HepG2 (cell line): ENCODE data around the gene GPR107. TPM values are rescaled to one million over a fixed set of nuclear protein-coding genes. Genes with fewer than 3 reads are reported as not detected.

ENCODE experiments used
- ATAC-seq: fragments of 200-7000 bp; cut with Tn5 transposase; 3 replicates; pipeline ENCODE4 v1.9.1; 2020; ENCODE audit warnings: mild to moderate bottlenecking, moderate library complexity
- BruUV-seq: library from RNA; stranded (reverse); fragments of 400-500 nt; replicated peaks from 2 replicates; lab custom pipeline; 2021; lab: Mats Ljungman, UMichigan
- CTCF ChIA-PET: fragments of 300-600 bp; formaldehyde crosslinking; extraction: SDS; loops from one replicate; lab custom pipeline; 2021; ENCODE audit warnings: low total read pairs, inconsistent platforms, low intra/inter-chr PET ratio; lab: Yijun Ruan, JAX
- POLR2A ChIA-PET: fragments of 350-600 bp; sonication (Branson Sonifier 250); formaldehyde crosslinking; loops from one replicate; lab custom pipeline; 2020; ENCODE audit warnings: antibody characterized with exemption, inconsistent platforms; lab: Yijun Ruan, JAX
- DNase-seq: peaks from one replicate; pipeline ENCODE4 v3.0.0-alpha.2; 2015; ENCODE audit warnings: low spot score
- FAIRE-seq: peaks from 3 replicates; lab custom pipeline; 2011; peaks lifted over from hg19 to GRCh38; lab: Jason Lieb, UNC
- H2AFZ ChIP-seq: one replicate; pipeline ENCODE4 v1.6.1; 2011; ENCODE audit warnings: low read length, inconsistent platforms
- H3K27ac ChIP-seq: fragments of 300-600 bp; 3 replicates; pipeline ENCODE4 v1.8.0; 2011; ENCODE audit warnings: mixed run types, mild to moderate bottlenecking, mixed read lengths, low read length, inconsistent platforms; ENCODE audit not compliant: insufficient read depth; ENCODE audit errors: extremely low read length
- H3K27me3 ChIP-seq, 2 experiments: fragments of 200-600 bp in 1 of 2; 2 replicates in 1 of 2; 3 replicates in 1 of 2; pipeline versions ENCODE4 v1.6.0 to v1.8.0; 2011; ENCODE audit warnings: low read length in 2 of 2, mild to moderate bottlenecking in 2 of 2, moderate library complexity in 2 of 2, inconsistent platforms in 1 of 2; ENCODE audit not compliant: insufficient read depth in 2 of 2, control insufficient read depth in 1 of 2
- H3K36me3 ChIP-seq, 2 experiments: fragments of 200-600 bp in 1 of 2; replicated peaks in 1 of 2; 2 replicates in 1 of 2; 3 replicates in 1 of 2; pipeline versions ENCODE4 v1.5.1 to v1.8.0; 2011; ENCODE audit warnings: low read length in 2 of 2, inconsistent platforms in 1 of 2; ENCODE audit not compliant: insufficient read depth in 2 of 2, control insufficient read depth in 1 of 2
- H3K4me1 ChIP-seq: 2 replicates; pipeline ENCODE4 v1.5.1; 2012; ENCODE audit warnings: low read length, inconsistent platforms; ENCODE audit not compliant: insufficient read depth
- H3K4me2 ChIP-seq: 2 replicates; pipeline ENCODE4 v1.6.0; 2011; ENCODE audit warnings: low read depth, low read length, inconsistent platforms
- H3K4me3 ChIP-seq, 3 experiments: fragments of 200-600 bp in 1 of 3; sonication (generic), shearing (Covaris generic) in 1 of 3; replicated peaks in 1 of 3; 2 replicates each; pipeline ENCODE4 v1.5.1; 2011 to 2016; ENCODE audit warnings: low read length in 3 of 3, inconsistent platforms in 2 of 3, low read depth in 2 of 3, mild to moderate bottlenecking in 2 of 3, control low read depth in 1 of 3, mixed read lengths in 1 of 3; ENCODE audit not compliant: insufficient read depth in 1 of 3
- H3K79me2 ChIP-seq: one replicate; pipeline ENCODE4 v1.6.1; 2011; ENCODE audit warnings: low read length, inconsistent platforms; ENCODE audit not compliant: insufficient read depth
- H3K9ac ChIP-seq: 2 replicates; pipeline ENCODE4 v1.6.0; 2011; ENCODE audit warnings: mild to moderate bottlenecking, low read depth, low read length, inconsistent platforms; ENCODE audit not compliant: insufficient read depth
- H3K9me3 ChIP-seq: 2 replicates; pipeline ENCODE4 v1.5.1; 2012; ENCODE audit warnings: mild to moderate bottlenecking, low read length
- H4K20me1 ChIP-seq: 2 replicates; pipeline ENCODE4 v1.6.0; 2011; ENCODE audit warnings: inconsistent platforms, mild to moderate bottlenecking, low read length, moderate library complexity; ENCODE audit not compliant: insufficient read depth
- HNF1B ChIP-seq: sonication (generic); formaldehyde crosslinking; IDR thresholded peaks from 2 replicates; pipeline ENCODE4 v1.5.1; 2020; ENCODE audit warnings: mild to moderate bottlenecking, moderate library complexity, missing genetic modification reagents
- KDM4B ChIP-seq: sonication (generic); formaldehyde crosslinking; IDR thresholded peaks from 2 replicates; pipeline ENCODE4 v1.4.0; 2020; ENCODE audit warnings: missing genetic modification reagents
- MXD4 ChIP-seq: IDR thresholded peaks from 2 replicates; pipeline ENCODE4 v1.6.1; 2016; ENCODE audit warnings: mild to moderate bottlenecking, missing biosample characterization, missing genetic modification reagents
- PCBP1 ChIP-seq: fragments of 200-400 bp; formaldehyde crosslinking; IDR thresholded peaks from 2 replicates; pipeline ENCODE4 v1.6.1; 2017; ENCODE audit warnings: mild to moderate bottlenecking, low read depth, low read length, borderline replicate concordance
- PHF5A ChIP-seq: IDR thresholded peaks from one replicate; pipeline ENCODE4 v1.6.1; 2018; ENCODE audit warnings: low read depth, missing genetic modification reagents; ENCODE audit not compliant: unreplicated experiment
- PPARG ChIP-seq: conservative IDR thresholded peaks from 2 replicates; pipeline ENCODE4 v1.6.1; 2016; ENCODE audit warnings: missing biosample characterization, missing genetic modification reagents
- ZBTB38 ChIP-seq: sonication (generic); formaldehyde crosslinking; IDR thresholded peaks from 2 replicates; pipeline ENCODE4 v1.5.1; 2020; ENCODE audit warnings: mild to moderate bottlenecking, missing genetic modification reagents
- ZNF124 ChIP-seq: sonication (generic); formaldehyde crosslinking; IDR thresholded peaks from 2 replicates; pipeline ENCODE4 v1.4.0; 2020; ENCODE audit warnings: missing genetic modification reagents
- ZNF143 ChIP-seq: sonication (generic); formaldehyde crosslinking; IDR thresholded peaks from 2 replicates; pipeline ENCODE4 v1.4.0; 2020; ENCODE audit warnings: missing genetic modification reagents
- ZNF275 ChIP-seq: sonication (generic); formaldehyde crosslinking; IDR thresholded peaks from 2 replicates; pipeline ENCODE4 v1.8.0; 2022; ENCODE audit warnings: missing genetic modification reagents, mild to moderate bottlenecking, inconsistent platforms, borderline replicate concordance
- WGBS: methylation state at CpG from one replicate; pipeline ENCODE4 v1.1.6; 2017; ENCODE audit warnings: low lambda C conversion rate; 5-methylcytosine and 5-hydroxymethylcytosine counted together
- in situ Hi-C: cut with HindIII; loops from 2 replicates; pipeline ENCODE4 v1.10.0; 2017; ENCODE audit warnings: low pct_unique_long_range_greater_than_20kb; ENCODE audit not compliant: extremely low pct_ligation_motif_present
- intact Hi-C: fragments of 100-400 bp; cut with micrococcal nuclease; formaldehyde crosslinking; loops from one replicate; pipeline ENCODE4 v1.10.0; 2022; ENCODE audit not compliant: unreplicated experiment
- polyA plus RNA-seq, 8 experiments: library from polyadenylated mRNA; depleted of rRNA in 3 of 8; stranded (reverse) in 7 of 8; unstranded in 1 of 8; fragments of >200 nt; fragmentation: Illumina TruSeq in 4 of 8; extraction: Trizol in 4 of 8; gene quantifications; 2 replicates each; pipeline versions ENCODE4 v1.2.1 to v1.2.3, GENCODE V29; 2011 to 2016; ENCODE audit warnings: low read depth in 4 of 8, missing spikeins in 1 of 8, mixed read lengths in 1 of 8; ENCODE audit not compliant: insufficient read depth in 1 of 8
- total RNA-seq, 5 experiments: library from RNA; depleted of rRNA; stranded (reverse); fragments of >200 nt; fragmentation: Illumina TruSeq; extraction: Trizol; gene quantifications; 2 replicates each; pipeline ENCODE4 v1.2.3, GENCODE V29; 2016; ENCODE audit warnings: low read depth in 1 of 5
- TF ChIP-seq, protein P1 (sequence below): sonication (generic); formaldehyde crosslinking; IDR thresholded peaks from 2 replicates; pipeline ENCODE4 v1.8.0; 2022; ENCODE audit warnings: missing genetic modification reagents, low read depth, mild to moderate bottlenecking, borderline replicate concordance

GPR107 gene
- total and polyA plus RNA-seq, 2 of the 13 experiments (the other 11 are each of a cell fraction or from before 2014, with no cell fraction given), result 22.5 to 24.4 TPM

DNA sequence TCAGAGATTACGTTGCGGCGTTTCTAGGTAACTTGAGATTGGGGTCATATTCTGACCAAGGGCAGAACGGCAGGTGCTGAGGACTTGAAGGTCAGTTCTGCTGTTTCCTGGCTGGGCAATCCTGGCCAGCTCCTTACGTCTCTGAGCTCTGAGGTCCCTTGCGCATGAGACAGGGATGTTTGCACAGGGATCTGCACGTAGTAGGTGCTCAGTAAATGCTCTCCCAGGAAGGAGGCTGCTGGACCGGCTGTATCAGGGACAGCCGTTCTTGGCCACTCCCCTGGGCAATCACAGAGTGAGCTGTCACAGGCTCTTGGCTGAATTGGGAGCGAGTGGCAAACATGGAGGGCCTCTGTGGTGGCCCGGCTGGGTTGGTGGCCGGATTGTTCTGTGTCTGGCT is 126.8 kb downstream of the GPR107 start:
- ATAC-seq (no peak), FAIRE-seq (no peak), DNase-seq (no peak)
- H3K4me3 ChIP-seq, result no peak overlapping the region
- in situ Hi-C loops (no loop called here), intact Hi-C loops (no loop called here)
- ChIA-PET CTCF (no interaction called here), POLR2A (no interaction called here)
- H3K27me3 ChIP-seq, result no peaks in the 10 kb centered on the region
- 98% methylated on average over 4 of the region's 12 CpGs for WGBS
- no peak overlapping the region for H2AFZ ChIP-seq
- H3K36me3 ChIP-seq, result no peaks in the 10 kb centered on the region
- no TSS peak for BruUV-seq
- no peak overlapping the region for H3K27ac ChIP-seq
- H3K4me1 ChIP-seq, result peaks cover 13% of the 10 kb centered on the region
- no peaks in the 10 kb centered on the region for H3K9me3 ChIP-seq
- no peaks in the 10 kb centered on the region for H3K79me2 ChIP-seq
- TF ChIP-seq HNF1B, result no peak
- TF ChIP-seq ZNF143 (CRISPR knock-in tag), result no peak
- no peak for TF ChIP-seq PHF5A (CRISPR knock-in tag)
- TF ChIP-seq ZNF275, result no peak
- TF ChIP-seq, protein P1, sequence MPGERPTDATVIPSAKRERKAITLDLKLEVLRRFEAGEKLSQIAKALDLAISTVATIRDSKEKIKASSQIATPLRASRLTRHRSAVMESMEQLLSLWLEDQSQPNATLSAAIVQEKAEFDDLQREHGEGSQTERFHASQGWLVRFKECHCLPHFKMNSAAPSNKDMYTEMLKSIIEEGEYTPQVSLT (CRISPR knock-in tag), result no peak
- no peak for TF ChIP-seq MXD4
- no peak for TF ChIP-seq ZNF124 (CRISPR knock-in tag)
- no peak for TF ChIP-seq PPARG (CRISPR knock-in tag)
- no peak for TF ChIP-seq PCBP1
- no peak for TF ChIP-seq KDM4B (CRISPR knock-in tag)
- TF ChIP-seq ZBTB38 (CRISPR knock-in tag), result no peak
- no peaks in the 10 kb centered on the region for H4K20me1 ChIP-seq
- H3K9ac ChIP-seq, result no peak overlapping the region
- no peak overlapping the region for H3K4me2 ChIP-seq
